HCT116 (cell line): Measurements from ENCODE around the gene CACNA1E.

Source experiments
- JUND ChIP-seq: IDR thresholded peaks from 2 replicates; pipeline ENCODE4 v1.6.1; 2012
- POLR2AphosphoS5 ChIP-seq: IDR thresholded peaks from 2 replicates; pipeline ENCODE4 v1.6.1; 2011; ENCODE audit warnings: mild to moderate bottlenecking, low read depth, low read length, moderate library complexity
- YY1 ChIP-seq: IDR thresholded peaks from 2 replicates; pipeline ENCODE4 v1.6.1; 2011; ENCODE audit warnings: low read length, low read depth, moderate library complexity, mild to moderate bottlenecking; ENCODE audit not compliant: insufficient replicate concordance; ENCODE audit errors: extremely low read depth
- ZBTB33 ChIP-seq: IDR thresholded peaks from 2 replicates; pipeline ENCODE4 v1.6.1; 2011; ENCODE audit warnings: mild to moderate bottlenecking, low read length, moderate library complexity; ENCODE audit not compliant: insufficient replicate concordance; ENCODE audit errors: extremely low read depth
- TF ChIP-seq, protein P1 (sequence below), 3 experiments: fragments of 200-600 bp in 1 of 3; sonication (generic) in 1 of 3; IDR thresholded peaks in 2 of 3; conservative IDR thresholded peaks in 1 of 3; 2 replicates each; pipeline ENCODE4 v1.5.1; 2012 to 2017; ENCODE audit warnings: low read depth in 2 of 3, low read length in 2 of 3, antibody characterized with exemption in 1 of 3, borderline replicate concordance in 1 of 3, control low read depth in 1 of 3, mild to moderate bottlenecking in 1 of 3, mixed read lengths in 1 of 3, mixed run types in 1 of 3, moderate library complexity in 1 of 3; ENCODE audit not compliant: insufficient read depth in 1 of 3

GRCh38 chr1:181568736-181569135 lies 85.4 kb downstream of the CACNA1E start:
- TF ChIP-seq POLR2AphosphoS5 (no peak), ZBTB33 (no peak), JUND (no peak), YY1 (no peak)
- TF ChIP-seq, protein P1, sequence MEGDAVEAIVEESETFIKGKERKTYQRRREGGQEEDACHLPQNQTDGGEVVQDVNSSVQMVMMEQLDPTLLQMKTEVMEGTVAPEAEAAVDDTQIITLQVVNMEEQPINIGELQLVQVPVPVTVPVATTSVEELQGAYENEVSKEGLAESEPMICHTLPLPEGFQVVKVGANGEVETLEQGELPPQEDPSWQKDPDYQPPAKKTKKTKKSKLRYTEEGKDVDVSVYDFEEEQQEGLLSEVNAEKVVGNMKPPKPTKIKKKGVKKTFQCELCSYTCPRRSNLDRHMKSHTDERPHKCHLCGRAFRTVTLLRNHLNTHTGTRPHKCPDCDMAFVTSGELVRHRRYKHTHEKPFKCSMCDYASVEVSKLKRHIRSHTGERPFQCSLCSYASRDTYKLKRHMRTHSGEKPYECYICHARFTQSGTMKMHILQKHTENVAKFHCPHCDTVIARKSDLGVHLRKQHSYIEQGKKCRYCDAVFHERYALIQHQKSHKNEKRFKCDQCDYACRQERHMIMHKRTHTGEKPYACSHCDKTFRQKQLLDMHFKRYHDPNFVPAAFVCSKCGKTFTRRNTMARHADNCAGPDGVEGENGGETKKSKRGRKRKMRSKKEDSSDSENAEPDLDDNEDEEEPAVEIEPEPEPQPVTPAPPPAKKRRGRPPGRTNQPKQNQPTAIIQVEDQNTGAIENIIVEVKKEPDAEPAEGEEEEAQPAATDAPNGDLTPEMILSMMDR (IDR thresholded peaks at IDR 0.05 in 2 of 3, conservative IDR thresholded peaks at IDR 0.05 in 1 of 3; ENCODE audit: borderline replicate concordance in 1 of 3, insufficient read depth in 1 of 3, low read depth in 2 of 3, low read length in 2 of 3), result no peak
